T1000 (cell line): Measurements from ENCODE around the gene HMCN1.

Experiments
- DNase-seq: peaks from one replicate; lab custom pipeline; 2025; ENCODE audit warnings: mixed read lengths; lab: John Stamatoyannopoulos, UW

Gene HMCN1

GRCh38 chr1:185733818-185734735, at the start of gene HMCN1:
HMCN1 (plus strand) TSS chr1:185734391; CDS start chr1:185734780, 389 bp downstream.
- DNase-seq = peak; percentile 49

- DNase-seq = no peak
Measured at GRCh38 chr1:185686821-185687778, 47.1 kb upstream of the HMCN1 start.

GRCh38 chr1:185690527-185690926, 43.7 kb upstream of the HMCN1 start:
- no peak for DNase-seq

- no peak for DNase-seq
Measured at GRCh38 chr1:185693654-185694053, 40.5 kb upstream of the HMCN1 start.

GRCh38 chr1:185694081-185694480, 40.1 kb upstream of the HMCN1 start:
- DNase-seq = no peak

- no peak for DNase-seq
Measured at GRCh38 chr1:185695299-185695698, 38.9 kb upstream of the HMCN1 start.

GRCh38 chr1:185696422-185697150, 37.6 kb upstream of the HMCN1 start:
- no peak for DNase-seq

GRCh38 chr1:185699874-185700273, 34.3 kb upstream of the HMCN1 start:
- no peak for DNase-seq

- no peak for DNase-seq
Measured at GRCh38 chr1:185701650-185702049, 32.5 kb upstream of the HMCN1 start.

GRCh38 chr1:185704181-185704580, 30.0 kb upstream of the HMCN1 start:
- no peak for DNase-seq

- no peak for DNase-seq
Measured at GRCh38 chr1:185716095-185716494, 18.1 kb upstream of the HMCN1 start.

- peak; percentile 70 for DNase-seq
Measured at GRCh38 chr1:185719021-185719420, 15.2 kb upstream of the HMCN1 start.

GRCh38 chr1:185720633-185721272, 13.4 kb upstream of the HMCN1 start:
- no peak for DNase-seq

- DNase-seq = no peak
Measured at GRCh38 chr1:185721553-185721952, 12.6 kb upstream of the HMCN1 start.

- DNase-seq = no peak
Measured at GRCh38 chr1:185722098-185722497, 12.1 kb upstream of the HMCN1 start.

GRCh38 chr1:185727726-185728125, 6.5 kb upstream of the HMCN1 start:
- DNase-seq = no peak

- no peak for DNase-seq
Measured at GRCh38 chr1:185731446-185731845, 2.7 kb upstream of the HMCN1 start.

- no peak for DNase-seq
Measured at GRCh38 chr1:185732951-185733350, 1.2 kb upstream of the HMCN1 start.

GRCh38 chr1:185734929-185735700, 924 bp downstream of the HMCN1 start:
- no peak for DNase-seq

GRCh38 chr1:185735701-185736064, 1.5 kb downstream of the HMCN1 start:
- DNase-seq = no peak

- DNase-seq = no peak
Measured at GRCh38 chr1:185739967-185740366, 5.8 kb downstream of the HMCN1 start.
